Measurements from ENCODE around the gene PRKG2. TPM values are rescaled to one million over a fixed set of nuclear protein-coding genes. Genes with fewer than 3 reads are reported as not detected.

Gene PRKG2
- total and polyA plus RNA-seq, 10 of the 15 experiments (the other 5 are each of a cell fraction or from before 2014, with no cell fraction given), result not detected

- no peak for ATAC-seq
- in situ Hi-C loops (cut with MboI), result no loop called here
- Histone ChIP-seq H3K9me3 (replicated peaks; ENCODE audit: control insufficient read depth, insufficient read depth, low read length) (no peaks in the 10 kb centered on the region), H3K4me1 (ENCODE audit: control insufficient read depth, insufficient read depth, low read length) (no peaks in the 10 kb centered on the region), H3K9ac (ENCODE audit: control insufficient read depth, insufficient read depth, low read length) (no peak overlapping the region), H2AFZ (ENCODE audit: control insufficient read depth, low read depth, low read length) (no peak overlapping the region), H4K20me1 (ENCODE audit: control insufficient read depth, insufficient read depth) (no peaks in the 10 kb centered on the region), H3K4me2 (ENCODE audit: control insufficient read depth, insufficient read depth) (no peak overlapping the region), H3K79me2 (ENCODE audit: control insufficient read depth, insufficient read depth, low read length) (no peaks in the 10 kb centered on the region), H3K27ac (ENCODE audit: control insufficient read depth, insufficient read depth) (no peak overlapping the region), H3K36me3 (ENCODE audit: control insufficient read depth in 2 of 2, insufficient read depth in 2 of 2, low read length in 1 of 2) (no peaks in the 10 kb centered on the region), H3K4me3 (no peak overlapping the region), H3K27me3 (replicated peaks in 1 of 2; ENCODE audit: control insufficient read depth in 2 of 2, insufficient read depth in 2 of 2, low read length in 1 of 2) (no peaks in the 10 kb centered on the region)
- RAD21 ChIA-PET (ENCODE audit: unreplicated experiment), result no interaction called here
- WGBS (ENCODE audit: insufficient coverage, insufficient replicate concordance, low lambda C conversion rate, missing lambda C conversion rate), result 44% methylated on average over 2 of the region's 2 CpGs
- BruUV-seq (replicated peaks), result no TSS peak
- intact Hi-C loops (cut with micrococcal nuclease; ENCODE audit: unreplicated experiment), result no loop called here
- CTCF ChIA-PET, result interaction anchor here (0.7 to 1.3 kb wide), 2 partner anchors 147 to 926 kb away, joined by 3 read pairs; no protein-coding TSS in a partner anchor
- SMC1A ChIA-PET (ENCODE audit: uncharacterized antibody, unreplicated experiment), result no interaction called here
- TF ChIP-seq EP300 (IDR thresholded peaks at IDR 0.05; ENCODE audit: borderline replicate concordance in 1 of 2, control insufficient read depth in 1 of 2, low read depth in 2 of 2, low read length in 2 of 2), result no peak
- no peak for TF ChIP-seq NR2F1 (conservative IDR thresholded peaks at IDR 0.05)
- TF ChIP-seq RUNX3 (IDR thresholded peaks at IDR 0.05; ENCODE audit: low read length), result no peak
- no peak for TF ChIP-seq CBX5 (IDR thresholded peaks at IDR 0.05; ENCODE audit: low read depth)
- TF ChIP-seq USF2 (IDR thresholded peaks at IDR 0.05; ENCODE audit: borderline replicate concordance, low read depth, low read length), result no peak
- TF ChIP-seq CREM (IDR thresholded peaks at IDR 0.05; ENCODE audit: low read depth), result no peak
- TF ChIP-seq TAF1 (IDR thresholded peaks at IDR 0.05; ENCODE audit: borderline replicate concordance, low read depth, low read length), result no peak
- no peak for TF ChIP-seq REST (IDR thresholded peaks at IDR 0.05; ENCODE audit: low read depth, low read length)
- TF ChIP-seq ZSCAN29 (IDR thresholded peaks at IDR 0.05), result no peak
- no peak for TF ChIP-seq RFX5 (IDR thresholded peaks at IDR 0.05; ENCODE audit: low read depth, low read length)
- no peak for TF ChIP-seq HDAC2 (IDR thresholded peaks at IDR 0.05)
- TF ChIP-seq TARDBP (IDR thresholded peaks at IDR 0.05; ENCODE audit: borderline replicate concordance), result no peak
- no peak for TF ChIP-seq POLR2AphosphoS5 (IDR thresholded peaks at IDR 0.05; ENCODE audit: low read length)
- POLR2A ChIA-PET, result no interaction called here
- no peak for FAIRE-seq
- DNase-seq (ENCODE audit: low read depth, low spot score), result no peak
Observed at GRCh38 chr4:81205302-81205701, 9.7 kb downstream of the PRKG2 start.
